Bronchial epithelial cell (primary cell): ENCODE measurements around the gene ASIC1. TPM values are rescaled to one million over a fixed set of nuclear protein-coding genes. Genes with fewer than 3 reads are reported as not detected.

Source experiments
- DNase-seq: peaks from one replicate; pipeline ENCODE4 v3.0.0-alpha.2; 2010; ENCODE audit warnings: low read depth
- FAIRE-seq: peaks from 2 replicates; lab custom pipeline; 2011; peaks lifted over from hg19 to GRCh38; lab: Jason Lieb, UNC
- H3K27me3 ChIP-seq: 2 replicates; pipeline ENCODE4 v1.5.1; 2011; ENCODE audit warnings: low read length; ENCODE audit not compliant: control insufficient read depth, insufficient read depth
- H3K36me3 ChIP-seq: 2 replicates; pipeline ENCODE4 v1.5.1; 2011; ENCODE audit warnings: low read length; ENCODE audit not compliant: control insufficient read depth, insufficient read depth
- H3K4me3 ChIP-seq: 2 replicates; pipeline ENCODE4 v1.5.1; 2011; ENCODE audit warnings: mild to moderate bottlenecking, low read depth, low read length, control low read depth
- total RNA-seq: library from RNA; depleted of rRNA; stranded (reverse); fragments of >200 nt; gene quantifications from 2 replicates; pipeline ENCODE4 v1.2.1, GENCODE V29; 2014
- TF ChIP-seq, protein P1 (sequence below): IDR thresholded peaks from 2 replicates; pipeline ENCODE4 v1.5.1; 2011; ENCODE audit warnings: mild to moderate bottlenecking, moderate library complexity, low read length, control low read depth, inconsistent platforms; ENCODE audit not compliant: insufficient read depth, severe bottlenecking

The ASIC1 gene
- 1.3 and 1.4 TPM in 2 replicates for total RNA-seq

DNA sequence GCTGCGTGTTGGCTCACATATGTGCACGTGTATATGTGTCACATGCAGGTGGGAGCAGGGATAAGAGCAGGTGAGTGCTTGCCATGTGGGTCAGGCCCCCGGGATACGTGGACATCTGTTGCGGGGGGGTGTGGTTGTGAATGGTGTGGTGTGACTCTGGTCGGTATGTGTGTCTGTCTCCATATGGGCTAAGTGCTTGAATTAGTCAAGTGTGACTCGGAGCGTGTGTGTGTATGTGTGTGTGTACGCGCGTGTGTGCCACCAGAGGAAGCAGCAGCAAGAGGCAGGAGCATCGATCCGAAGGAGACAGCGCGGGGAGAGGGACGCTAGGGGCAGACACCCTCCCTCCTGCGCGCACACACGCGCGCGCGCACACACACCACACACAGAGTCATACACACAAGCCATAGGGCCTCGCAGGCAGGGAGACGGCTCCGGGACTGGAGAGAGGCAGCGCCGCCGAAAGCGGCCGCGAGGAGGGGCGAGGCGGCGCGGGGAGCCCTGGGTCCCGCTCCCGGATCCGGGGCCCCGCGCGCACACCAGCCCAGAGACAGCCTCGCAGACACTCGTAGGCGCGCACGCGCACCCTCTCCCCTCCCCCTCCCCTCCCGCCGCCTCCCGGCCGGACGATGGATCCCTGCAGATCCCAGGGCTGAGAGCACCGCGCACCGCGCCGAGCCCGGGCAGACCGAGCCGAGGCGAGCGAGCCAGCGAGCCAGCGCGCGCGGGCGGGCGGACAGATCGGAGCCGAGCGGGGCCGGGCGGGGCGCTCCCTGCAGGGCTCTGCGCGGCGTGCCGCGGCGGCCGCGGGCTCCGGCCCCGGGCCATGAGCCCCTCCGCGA is at the start of gene ASIC1:
Gene ASIC1 (plus strand): TSS at position 597 of the 842 bp plus-strand sequence. CDS start 1,171 bp downstream, outside the sequence.
- Histone ChIP-seq H3K27me3 (peaks cover 2% of the 10 kb centered on the region), H3K4me3 (peak within 1 kb of the TSS; percentile 62), H3K36me3 (no peaks in the 10 kb centered on the region)
- TF ChIP-seq, protein P1, sequence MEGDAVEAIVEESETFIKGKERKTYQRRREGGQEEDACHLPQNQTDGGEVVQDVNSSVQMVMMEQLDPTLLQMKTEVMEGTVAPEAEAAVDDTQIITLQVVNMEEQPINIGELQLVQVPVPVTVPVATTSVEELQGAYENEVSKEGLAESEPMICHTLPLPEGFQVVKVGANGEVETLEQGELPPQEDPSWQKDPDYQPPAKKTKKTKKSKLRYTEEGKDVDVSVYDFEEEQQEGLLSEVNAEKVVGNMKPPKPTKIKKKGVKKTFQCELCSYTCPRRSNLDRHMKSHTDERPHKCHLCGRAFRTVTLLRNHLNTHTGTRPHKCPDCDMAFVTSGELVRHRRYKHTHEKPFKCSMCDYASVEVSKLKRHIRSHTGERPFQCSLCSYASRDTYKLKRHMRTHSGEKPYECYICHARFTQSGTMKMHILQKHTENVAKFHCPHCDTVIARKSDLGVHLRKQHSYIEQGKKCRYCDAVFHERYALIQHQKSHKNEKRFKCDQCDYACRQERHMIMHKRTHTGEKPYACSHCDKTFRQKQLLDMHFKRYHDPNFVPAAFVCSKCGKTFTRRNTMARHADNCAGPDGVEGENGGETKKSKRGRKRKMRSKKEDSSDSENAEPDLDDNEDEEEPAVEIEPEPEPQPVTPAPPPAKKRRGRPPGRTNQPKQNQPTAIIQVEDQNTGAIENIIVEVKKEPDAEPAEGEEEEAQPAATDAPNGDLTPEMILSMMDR: no peak
- peak; percentile 52 for FAIRE-seq
- peak; percentile 44 for DNase-seq

DNA sequence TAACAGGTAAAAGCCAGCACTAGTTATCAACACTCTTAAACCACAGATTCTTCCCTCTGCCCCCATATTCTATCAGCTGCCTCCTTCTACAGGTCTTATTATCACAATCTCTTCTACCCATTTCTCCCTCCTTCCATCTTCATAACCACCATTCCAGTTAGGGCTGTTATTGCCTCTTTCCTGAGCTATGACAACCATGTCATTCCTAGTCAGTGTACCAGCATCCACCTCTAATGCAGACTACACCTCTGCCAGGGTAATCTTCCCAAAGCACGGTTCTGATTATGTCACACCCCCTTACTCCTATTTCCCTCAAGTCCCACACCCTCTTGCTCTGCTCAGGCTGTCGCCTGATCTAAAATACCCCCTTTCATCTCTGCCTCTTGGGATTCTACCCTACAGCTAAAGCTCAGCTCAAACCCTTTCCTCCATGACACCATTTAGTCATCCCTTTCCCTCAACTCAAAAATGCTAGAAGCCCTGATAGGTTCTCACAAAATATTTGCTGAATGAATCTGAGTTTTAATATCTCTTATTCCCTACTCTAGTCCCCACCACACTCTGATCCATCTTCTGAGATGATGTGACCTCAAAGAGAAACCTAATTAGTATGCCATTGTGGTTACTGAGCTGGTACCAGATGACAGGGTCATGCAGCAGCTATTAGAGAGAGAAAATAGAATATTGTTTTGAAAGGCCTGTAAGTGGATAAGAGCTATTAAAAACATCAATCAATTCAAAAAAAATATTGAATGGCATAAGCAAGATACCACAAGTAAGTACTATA is 43.8 kb upstream of the ASIC1 start:
- FAIRE-seq: no peak
- Histone ChIP-seq H3K4me3 (no peak overlapping the region), H3K36me3 (no peaks in the 10 kb centered on the region), H3K27me3 (no peaks in the 10 kb centered on the region)
- DNase-seq: no peak
- TF ChIP-seq, protein P1: no peak

DNA sequence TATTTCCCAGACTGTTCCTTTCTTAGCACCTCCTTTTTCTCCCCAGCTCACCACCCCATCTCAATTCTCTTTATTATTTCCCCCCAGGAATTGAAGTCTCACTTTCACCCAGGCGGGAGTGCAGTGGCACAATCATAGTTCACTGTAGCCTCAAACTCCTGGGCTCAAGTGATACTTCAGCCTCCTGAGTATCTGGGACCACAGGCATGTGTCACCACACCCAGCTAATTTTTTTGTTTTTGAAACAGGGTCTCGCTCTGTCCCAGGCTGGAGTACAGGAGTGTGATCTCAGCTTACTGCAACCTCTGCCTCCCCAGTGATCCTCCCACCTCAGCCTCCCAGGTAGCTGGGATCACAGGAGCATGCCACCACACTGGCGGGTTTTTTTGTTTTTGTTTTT is 43.1 kb upstream of the ASIC1 start:
- no peak for DNase-seq
- no peaks in the 10 kb centered on the region for H3K36me3 ChIP-seq
- no peaks in the 10 kb centered on the region for H3K27me3 ChIP-seq
- FAIRE-seq: no peak
- no peak overlapping the region for H3K4me3 ChIP-seq
- TF ChIP-seq, protein P1: no peak

DNA sequence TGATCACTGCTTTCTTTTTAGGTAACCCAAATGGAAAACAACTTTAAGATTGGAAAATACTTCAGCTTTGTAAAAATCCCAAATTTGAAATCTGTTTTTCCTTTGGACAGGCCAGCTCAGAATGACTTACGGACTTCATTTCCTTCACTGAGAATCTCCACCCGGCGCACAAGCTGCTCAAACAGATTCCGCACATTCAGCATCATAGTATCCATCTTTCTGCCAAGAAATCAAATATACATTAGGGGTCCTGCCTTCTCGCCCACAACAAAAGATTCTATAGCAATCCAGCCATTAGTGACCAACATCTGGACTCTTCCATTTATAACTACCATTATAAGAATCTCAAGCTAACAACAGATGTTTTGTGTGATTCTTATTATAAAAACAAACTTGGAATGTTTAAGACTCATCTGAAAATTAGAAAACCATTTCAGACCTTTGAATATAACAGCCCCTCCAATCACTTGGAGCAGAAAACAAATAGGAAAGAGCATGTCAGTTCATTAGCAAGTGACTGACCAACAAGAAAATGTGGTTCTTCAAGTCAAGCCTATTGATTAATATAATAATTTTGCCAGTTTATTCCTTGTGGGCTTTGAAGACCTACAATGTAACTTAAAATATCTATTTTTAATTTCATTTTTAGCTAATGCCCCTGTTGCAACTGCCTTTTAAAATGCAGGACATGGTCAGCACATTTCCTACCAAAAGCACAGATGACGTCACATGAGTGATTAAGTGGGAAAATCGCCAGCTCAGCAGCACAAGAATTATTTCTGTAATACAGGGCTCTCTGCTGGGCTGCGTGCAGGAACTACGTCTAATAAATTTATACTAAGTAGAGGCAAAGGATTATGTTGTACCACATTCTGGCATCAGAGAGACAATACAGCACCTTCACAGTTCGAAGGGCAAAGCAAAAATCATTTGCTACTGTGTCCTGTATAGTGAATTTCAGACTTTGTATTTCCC is 40.6 kb upstream of the ASIC1 start:
- Histone ChIP-seq H3K4me3 (no peak overlapping the region), H3K27me3 (no peaks in the 10 kb centered on the region), H3K36me3 (no peaks in the 10 kb centered on the region)
- FAIRE-seq: no peak
- TF ChIP-seq, protein P1: no peak
- DNase-seq: peak; percentile 79

DNA sequence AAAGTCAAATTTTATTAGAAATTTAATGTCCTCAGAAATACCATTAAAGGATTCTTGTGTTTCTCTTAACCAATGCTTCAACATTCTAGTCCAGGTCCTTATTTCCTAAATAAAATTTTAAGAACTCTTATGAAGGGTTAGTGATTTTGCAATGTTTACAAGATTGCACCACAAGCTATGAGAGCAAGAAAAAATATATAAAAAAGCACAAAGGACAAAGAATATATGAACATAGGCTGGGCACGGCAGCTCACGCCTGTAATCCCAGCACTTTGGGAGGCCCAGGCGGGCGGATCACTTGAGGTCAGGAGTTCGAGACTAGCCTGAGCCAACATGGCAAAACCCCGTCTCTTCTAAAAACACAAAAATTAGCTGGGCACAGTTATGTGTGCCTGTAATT is 39.8 kb upstream of the ASIC1 start:
- H3K27me3 ChIP-seq: no peaks in the 10 kb centered on the region
- TF ChIP-seq, protein P1: no peak
- no peaks in the 10 kb centered on the region for H3K36me3 ChIP-seq
- no peak overlapping the region for H3K4me3 ChIP-seq
- DNase-seq (peak; percentile 24), FAIRE-seq (no peak)
